Keratinocyte (primary cell): ENCODE results near the gene YPEL1.

ENCODE experiments used
- CTCF ChIP-seq, 3 experiments: IDR thresholded peaks in 1 of 3; conservative IDR thresholded peaks in 1 of 3; optimal IDR thresholded peaks in 1 of 3; 2 replicates in 2 of 3; 3 replicates in 1 of 3; pipeline versions ENCODE3 to v1.5.1; 2011; ENCODE audit warnings: low read length in 3 of 3, mild to moderate bottlenecking in 3 of 3, moderate library complexity in 2 of 3, control low read depth in 1 of 3, inconsistent platforms in 1 of 3; ENCODE audit not compliant: insufficient read depth in 2 of 3; ENCODE audit errors: extremely low read depth in 1 of 3
- EZH2 ChIP-seq: IDR thresholded peaks from one replicate; pipeline ENCODE4 v1.6.1; 2012; ENCODE audit warnings: inconsistent platforms, mild to moderate bottlenecking, low read length, moderate library complexity

GRCh38 chr22:21734540-21735199 lies 924 bp downstream of the YPEL1 start:
- TF ChIP-seq CTCF (optimal IDR thresholded peaks at IDR 0.05 in 1 of 3, IDR thresholded peaks at IDR 0.05 in 1 of 3, conservative IDR thresholded peaks at IDR 0.05 in 1 of 3; ENCODE audit: extremely low read depth in 1 of 3, insufficient read depth in 2 of 3, low read length in 3 of 3): no peak
- TF ChIP-seq EZH2: no peak
